ENCODE results near the gene SLC16A10. TPM values are rescaled to one million over a fixed set of nuclear protein-coding genes. Genes with fewer than 3 reads are reported as not detected.

SLC16A10 gene
- total and polyA plus RNA-seq, 7 experiments from 2014 or later: 1.6 to 27.7 (median 16.7) TPM

DNA sequence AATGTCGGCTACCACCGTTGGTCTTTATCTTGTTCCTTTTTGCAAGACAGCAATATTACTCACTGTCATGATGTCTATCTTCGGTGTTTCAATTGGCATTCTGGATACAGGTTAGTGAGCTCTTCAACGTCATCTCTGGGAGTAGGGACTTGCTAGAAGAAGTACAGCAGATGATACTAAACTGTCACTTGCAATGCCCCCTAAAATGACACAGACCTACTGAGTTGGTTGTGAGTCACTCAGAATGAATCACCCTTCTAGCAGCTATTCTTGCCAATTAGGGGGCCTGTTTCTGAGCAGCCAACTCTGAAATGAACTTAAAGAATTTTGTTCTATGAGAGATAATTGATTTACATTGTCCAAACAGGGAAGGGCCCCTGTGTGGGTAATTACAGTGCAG, 176.5 kb downstream of the SLC16A10 start:
- CTCF ChIA-PET: no interaction called here
- no peak overlapping the region for H3K27ac ChIP-seq (ENCODE audit: low read depth, low read length)

GRCh38 chr6:111265842-111266241, 178.5 kb downstream of the SLC16A10 start:
- ATAC-seq: no peak
- Mint-ChIP-seq H3K9me3 (no peaks in the 10 kb centered on the region), H3K36me3 (peaks cover 9 to 53% (median 45%) of the 10 kb centered on the region in 5 donors), H3K27me3 (no peaks in the 10 kb centered on the region), H3K27ac (no peak overlapping the region), H3K4me3 (no peak overlapping the region), H3K4me1 (peaks cover 21 to 52% (median 34%) of the 10 kb centered on the region in 7 donors)
- Histone ChIP-seq H3K27me3 (ENCODE audit: control insufficient read depth in 2 of 2, insufficient read depth in 2 of 2, low read length in 2 of 2) (no peaks in the 10 kb centered on the region), H3K4me3 (ENCODE audit: low read length) (no peak overlapping the region), H3K9me3 (ENCODE audit: control insufficient read depth in 2 of 3, low read length in 3 of 3) (no peaks in the 10 kb centered on the region), H3K4me1 (ENCODE audit: control insufficient read depth in 2 of 2, insufficient read depth in 2 of 2, low read length in 2 of 2) (peaks cover 0 to 4% of the 10 kb centered on the region in 2 donors), H3K27ac (ENCODE audit: low read depth, low read length) (no peak overlapping the region), H3K36me3 (ENCODE audit: control insufficient read depth in 2 of 3, insufficient read depth in 3 of 3, low read length in 3 of 3) (peaks cover 5 to 36% (median 17%) of the 10 kb centered on the region in 3 experiments)
- no peak for DNase-seq
- ChIA-PET CTCF (no interaction called here), POLR2A (interaction anchor here (1.3 kb wide), 1 partner anchor 213 kb away, joined by 3 read pairs; no protein-coding TSS in a partner anchor)
- intact Hi-C loops (cut with micrococcal nuclease): loop anchor here in 1 of 2 donors (10.0 kb wide), 1 partner anchor 609 kb away; the partner anchor contains the start of gene FYN

More for the DNA sequence above, 176.5 kb downstream of the SLC16A10 start:
- Mint-ChIP-seq H3K36me3 (peaks cover 9 to 38% (median 34%) of the 10 kb centered on the region in 5 donors), H3K4me1 (peaks cover 21 to 56% (median 40%) of the 10 kb centered on the region in 7 donors), H3K27me3 (peaks cover 0 to 3% (median 0%) of the 10 kb centered on the region in 5 donors), H3K27ac (no peak overlapping the region), H3K4me3 (no peak overlapping the region), H3K9me3 (peaks cover 0 to 5% (median 0%) of the 10 kb centered on the region in 11 donors)
- peaks cover 5 to 25% (median 17%) of the 10 kb centered on the region in 3 experiments for H3K36me3 ChIP-seq (ENCODE audit: control insufficient read depth in 2 of 3, insufficient read depth in 3 of 3, low read length in 3 of 3)
- no peaks in the 10 kb centered on the region for H3K9me3 ChIP-seq (ENCODE audit: control insufficient read depth in 2 of 3, low read length in 3 of 3)
- no peak overlapping the region for H3K4me3 ChIP-seq (ENCODE audit: low read length)
- DNase-seq (no peak), ATAC-seq (no peak)
- peaks cover 6 to 17% of the 10 kb centered on the region in 2 donors for H3K4me1 ChIP-seq (ENCODE audit: control insufficient read depth in 2 of 2, insufficient read depth in 2 of 2, low read length in 2 of 2)
- H3K27me3 ChIP-seq (ENCODE audit: control insufficient read depth in 2 of 2, insufficient read depth in 2 of 2, low read length in 2 of 2): no peaks in the 10 kb centered on the region
- POLR2A ChIA-PET: no interaction called here
- intact Hi-C loops (cut with micrococcal nuclease): loop anchor here in 1 of 2 donors (10.0 kb wide), 1 partner anchor 611 kb away; the partner anchor contains the start of gene FYN

DNA sequence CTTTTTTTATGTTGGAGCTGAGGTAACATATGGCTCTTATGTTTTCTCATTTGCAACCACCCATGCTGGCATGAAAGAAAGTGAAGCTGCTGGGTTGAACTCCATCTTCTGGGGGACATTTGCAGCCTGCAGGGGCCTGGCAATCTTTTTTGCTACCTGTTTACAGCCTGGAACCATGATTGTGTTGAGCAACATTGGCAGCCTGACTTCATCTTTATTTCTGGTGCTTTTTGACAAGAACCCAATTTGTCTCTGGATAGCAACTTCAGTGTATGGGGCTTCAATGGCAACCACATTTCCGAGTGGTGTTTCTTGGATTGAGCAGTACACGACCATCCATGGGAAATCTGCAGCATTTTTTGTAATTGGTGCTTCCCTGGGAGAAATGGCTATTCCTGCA, 179.0 kb downstream of the SLC16A10 start:
- DNase-seq (no peak), ATAC-seq (no peak)
- intact Hi-C loops (cut with micrococcal nuclease): loop anchor here in 1 of 2 donors (10.0 kb wide), 1 partner anchor 609 kb away; the partner anchor contains the start of gene FYN
- Histone ChIP-seq H3K4me1 (ENCODE audit: control insufficient read depth in 2 of 2, insufficient read depth in 2 of 2, low read length in 2 of 2) (no peaks in the 10 kb centered on the region), H3K36me3 (ENCODE audit: control insufficient read depth in 2 of 3, insufficient read depth in 3 of 3, low read length in 3 of 3) (peaks cover 5 to 36% (median 17%) of the 10 kb centered on the region in 3 experiments), H3K4me3 (ENCODE audit: low read length) (no peak overlapping the region), H3K9me3 (ENCODE audit: control insufficient read depth in 2 of 3, low read length in 3 of 3) (no peaks in the 10 kb centered on the region), H3K27me3 (ENCODE audit: control insufficient read depth in 2 of 2, insufficient read depth in 2 of 2, low read length in 2 of 2) (no peaks in the 10 kb centered on the region), H3K27ac (ENCODE audit: low read depth, low read length) (no peak overlapping the region)
- peaks cover 17 to 48% (median 30%) of the 10 kb centered on the region in 7 donors for H3K4me1 Mint-ChIP-seq
- no peak overlapping the region for H3K4me3 Mint-ChIP-seq
- ChIA-PET CTCF (no interaction called here), POLR2A (interaction anchor here (1.3 kb wide), 1 partner anchor 213 kb away, joined by 3 read pairs; no protein-coding TSS in a partner anchor)
- H3K27ac Mint-ChIP-seq: no peak overlapping the region
- no peaks in the 10 kb centered on the region for H3K9me3 Mint-ChIP-seq
- no peaks in the 10 kb centered on the region for H3K27me3 Mint-ChIP-seq
- peaks cover 9 to 53% (median 45%) of the 10 kb centered on the region in 5 donors for H3K36me3 Mint-ChIP-seq

- Histone ChIP-seq H3K9me3 (ENCODE audit: control insufficient read depth in 2 of 3, low read length in 3 of 3) (no peaks in the 10 kb centered on the region), H3K4me3 (ENCODE audit: low read length) (no peak overlapping the region), H3K27me3 (ENCODE audit: control insufficient read depth in 2 of 2, insufficient read depth in 2 of 2, low read length in 2 of 2) (no peaks in the 10 kb centered on the region), H3K27ac (ENCODE audit: low read depth, low read length) (no peak overlapping the region), H3K4me1 (ENCODE audit: control insufficient read depth in 2 of 2, insufficient read depth in 2 of 2, low read length in 2 of 2) (no peaks in the 10 kb centered on the region), H3K36me3 (ENCODE audit: control insufficient read depth in 2 of 3, insufficient read depth in 3 of 3, low read length in 3 of 3) (peaks cover 5 to 36% (median 15%) of the 10 kb centered on the region in 3 experiments)
- DNase-seq (no peak), ATAC-seq (no peak)
- POLR2A ChIA-PET: no interaction called here
- Mint-ChIP-seq H3K36me3 (peaks cover 9 to 58% (median 46%) of the 10 kb centered on the region in 5 donors), H3K27ac (peak overlapping the region in 1 of 9 donors; percentile 80), H3K9me3 (peaks cover 0 to 8% (median 0%) of the 10 kb centered on the region in 11 donors), H3K4me3 (peak overlapping the region in 4 of 10 donors; percentile 25 to 39 (median 35)), H3K27me3 (no peaks in the 10 kb centered on the region), H3K4me1 (peaks cover 13 to 39% (median 25%) of the 10 kb centered on the region in 7 donors)
- intact Hi-C loops (cut with micrococcal nuclease): loop anchor here in 1 of 2 donors (10.0 kb wide), 1 partner anchor 607 kb away; the partner anchor contains the start of gene FYN
- CTCF ChIA-PET: no interaction called here
Measured at GRCh38 chr6:111267764-111268333, 180.5 kb downstream of the SLC16A10 start.

DNA sequence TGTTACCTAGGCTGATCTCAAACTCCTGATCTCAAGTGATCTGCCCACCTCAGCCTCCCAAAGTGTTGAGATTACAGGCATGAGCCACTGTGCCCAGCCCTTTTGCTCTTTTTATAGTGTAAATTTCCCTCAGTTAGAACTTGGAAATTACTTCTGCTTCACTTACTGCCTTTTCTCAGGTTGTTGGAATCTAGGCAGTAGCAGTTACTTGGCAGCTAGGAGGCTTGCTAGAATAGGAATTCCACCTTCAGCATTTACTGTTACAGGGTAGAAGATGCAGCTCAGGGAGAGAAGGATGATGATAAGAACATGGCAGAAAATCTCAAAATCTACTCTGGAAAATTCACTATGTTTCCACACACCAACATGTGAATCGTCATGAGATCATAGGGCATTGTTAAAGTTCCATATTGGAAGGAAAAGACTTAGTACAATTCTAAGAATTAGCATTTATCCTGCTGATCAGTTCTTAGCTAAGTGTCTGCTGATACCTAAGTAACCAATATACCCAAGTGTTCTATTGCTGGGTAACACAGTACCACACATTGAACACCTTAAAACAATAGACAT, 182.2 kb downstream of the SLC16A10 start:
- Mint-ChIP-seq H3K27ac (no peak overlapping the region), H3K4me1 (peaks cover 12 to 35% (median 22%) of the 10 kb centered on the region in 7 donors), H3K9me3 (peaks cover 0 to 23% (median 11%) of the 10 kb centered on the region in 11 donors), H3K4me3 (no peak overlapping the region), H3K36me3 (peaks cover 14 to 70% (median 63%) of the 10 kb centered on the region in 5 donors), H3K27me3 (no peaks in the 10 kb centered on the region)
- Histone ChIP-seq H3K4me1 (ENCODE audit: control insufficient read depth in 2 of 2, insufficient read depth in 2 of 2, low read length in 2 of 2) (no peaks in the 10 kb centered on the region), H3K36me3 (ENCODE audit: control insufficient read depth in 2 of 3, insufficient read depth in 3 of 3, low read length in 3 of 3) (peaks cover 6 to 45% (median 10%) of the 10 kb centered on the region in 3 experiments), H3K9me3 (ENCODE audit: control insufficient read depth in 2 of 3, low read length in 3 of 3) (peaks cover 0 to 12% (median 4%) of the 10 kb centered on the region in 3 experiments), H3K27ac (ENCODE audit: low read depth, low read length) (no peak overlapping the region), H3K27me3 (ENCODE audit: control insufficient read depth in 2 of 2, insufficient read depth in 2 of 2, low read length in 2 of 2) (no peaks in the 10 kb centered on the region), H3K4me3 (ENCODE audit: low read length) (no peak overlapping the region)
- ChIA-PET CTCF (no interaction called here), POLR2A (no interaction called here)
- intact Hi-C loops (cut with micrococcal nuclease): loop anchor here in 1 of 2 donors (10.0 kb wide), 1 partner anchor 605 kb away; the partner anchor contains the start of gene FYN
- DNase-seq (no peak), ATAC-seq (no peak)

DNA sequence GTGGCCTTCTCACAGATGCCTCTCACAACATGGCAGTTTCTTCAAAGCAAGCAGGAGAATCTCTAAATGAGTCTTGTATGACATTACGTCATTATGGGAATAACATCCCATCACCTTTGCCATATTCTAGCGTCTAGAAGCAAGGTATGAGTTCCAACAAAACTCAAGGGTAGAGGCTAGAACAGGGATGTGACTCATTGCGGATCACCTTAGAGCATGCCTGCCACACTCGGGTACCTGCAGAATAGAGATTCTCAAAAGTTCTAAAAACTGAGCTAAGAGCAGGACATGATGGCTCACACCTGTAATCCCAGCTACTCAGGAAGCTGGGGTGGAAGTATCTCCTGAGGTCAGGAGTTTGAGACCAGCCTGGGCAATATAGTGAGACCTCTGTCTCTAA, 182.8 kb downstream of the SLC16A10 start:
- intact Hi-C loops (cut with micrococcal nuclease): no loop called here
- peaks cover 19 to 76% (median 69%) of the 10 kb centered on the region in 5 donors for H3K36me3 Mint-ChIP-seq
- Histone ChIP-seq H3K27ac (ENCODE audit: low read depth, low read length) (no peak overlapping the region), H3K36me3 (ENCODE audit: control insufficient read depth in 2 of 3, insufficient read depth in 3 of 3, low read length in 3 of 3) (peaks cover 12 to 51% (median 14%) of the 10 kb centered on the region in 3 experiments), H3K9me3 (ENCODE audit: control insufficient read depth in 2 of 3, low read length in 3 of 3) (peaks cover 0 to 19% (median 8%) of the 10 kb centered on the region in 3 experiments), H3K4me1 (ENCODE audit: control insufficient read depth in 2 of 2, insufficient read depth in 2 of 2, low read length in 2 of 2) (no peaks in the 10 kb centered on the region), H3K27me3 (ENCODE audit: control insufficient read depth in 2 of 2, insufficient read depth in 2 of 2, low read length in 2 of 2) (no peaks in the 10 kb centered on the region), H3K4me3 (ENCODE audit: low read length) (no peak overlapping the region)
- H3K4me3 Mint-ChIP-seq: no peak overlapping the region
- no peaks in the 10 kb centered on the region for H3K27me3 Mint-ChIP-seq
- no peak for ATAC-seq
- peaks cover 12 to 35% (median 22%) of the 10 kb centered on the region in 7 donors for H3K4me1 Mint-ChIP-seq
- no peak overlapping the region for H3K27ac Mint-ChIP-seq
- DNase-seq: no peak
- peaks cover 0 to 30% (median 16%) of the 10 kb centered on the region in 11 donors for H3K9me3 Mint-ChIP-seq
- CTCF ChIA-PET: no interaction called here
- POLR2A ChIA-PET: no interaction called here

Measured in naive thymus-derived CD4-positive, alpha-beta T cell (primary cell).